HEK293T (cell line): ENCODE results near the gene IL17RA.

Experiments
- BHLHE40 ChIP-seq: fragments of 450-650 bp; IDR thresholded peaks from 2 replicates; pipeline ENCODE4 v1.6.1; 2016; ENCODE audit warnings: mild to moderate bottlenecking, moderate library complexity, borderline replicate concordance
- FOXA1 ChIP-seq: fragments of 450-650 bp; IDR thresholded peaks from 2 replicates; pipeline ENCODE4 v1.6.1; 2016; ENCODE audit warnings: mild to moderate bottlenecking
- HDGF ChIP-seq: fragments of 450-650 bp; IDR thresholded peaks from 2 replicates; pipeline ENCODE4 v1.6.1; 2017; ENCODE audit warnings: antibody characterized with exemption, borderline replicate concordance
- L3MBTL2 ChIP-seq: fragments of 450-650 bp; conservative IDR thresholded peaks from 2 replicates; pipeline ENCODE4 v1.6.1; 2016; ENCODE audit warnings: mild to moderate bottlenecking

GRCh38 chr22:17164392-17165024 lies 79.7 kb downstream of the IL17RA start:
- TF ChIP-seq FOXA1 (no peak), BHLHE40 (no peak), L3MBTL2 (no peak), HDGF (no peak)
